MG63 (cell line): Measurements from ENCODE around the gene TRAP1. TPM values are rescaled to one million over a fixed set of nuclear protein-coding genes. Genes with fewer than 3 reads are reported as not detected.
A peak's percentile ranks its signal among the peaks of the same experiment; 100 is the strongest.

ENCODE experiments used
- DNase-seq: peaks from one replicate; pipeline ENCODE4 v3.0.0-alpha.2; 2020
- H3K27me3 ChIP-seq: fragments of 250-450 bp; sonication (Bioruptor Pico); 2 replicates; pipeline ENCODE4 v1.5.1; 2020; ENCODE audit warnings: mild to moderate bottlenecking, moderate library complexity
- H3K36me3 ChIP-seq: fragments of 250-450 bp; sonication (Bioruptor Pico); 2 replicates; pipeline ENCODE4 v1.5.1; 2020; ENCODE audit warnings: mild to moderate bottlenecking, moderate library complexity
- H3K4me3 ChIP-seq: fragments of 250-450 bp; sonication (Bioruptor Pico); 2 replicates; pipeline ENCODE4 v1.5.1; 2020; ENCODE audit warnings: mild to moderate bottlenecking, moderate library complexity
- H3K9me3 ChIP-seq: fragments of 250-450 bp; sonication (Bioruptor Pico); 2 replicates; pipeline ENCODE4 v1.5.1; 2020; ENCODE audit warnings: mild to moderate bottlenecking, moderate library complexity
- total RNA-seq: library from RNA; depleted of rRNA; stranded (reverse); fragments of >200 nt; shearing (Covaris generic); gene quantifications from 2 replicates; pipeline ENCODE4 v1.2.3, GENCODE V29; 2014; ENCODE audit warnings: low replicate concordance; rRNA removed

The TRAP1 gene
- total RNA-seq = 91.1 and 96.3 TPM in 2 replicates

GRCh38 chr16:3717235-3718018 lies at the start of gene TRAP1:
TSS of gene TRAP1 (minus strand) at chr16:3717524. CDS start at chr16:3717508, 16 bp downstream.
- Histone ChIP-seq H3K9me3 (no peaks in the 10 kb centered on the region), H3K27me3 (no peaks in the 10 kb centered on the region), H3K4me3 (peak within 1 kb of the TSS; percentile 98), H3K36me3 (peaks cover 45% of the 10 kb centered on the region)
- DNase-seq = peak; percentile 90

- H3K36me3 ChIP-seq = peaks cover 79% of the 10 kb centered on the region
- H3K4me3 ChIP-seq = no peak overlapping the region
- no peak for DNase-seq
- no peaks in the 10 kb centered on the region for H3K27me3 ChIP-seq
- no peaks in the 10 kb centered on the region for H3K9me3 ChIP-seq
Observed at GRCh38 chr16:3766177-3766576, 48.9 kb upstream of the TRAP1 start.

GRCh38 chr16:3764409-3764808 lies 47.1 kb upstream of the TRAP1 start:
- Histone ChIP-seq H3K27me3 (no peaks in the 10 kb centered on the region), H3K4me3 (no peak overlapping the region), H3K9me3 (no peaks in the 10 kb centered on the region), H3K36me3 (peaks cover 77% of the 10 kb centered on the region)
- no peak for DNase-seq

GRCh38 chr16:3762107-3762750 lies 44.9 kb upstream of the TRAP1 start:
- Histone ChIP-seq H3K9me3 (no peaks in the 10 kb centered on the region), H3K27me3 (no peaks in the 10 kb centered on the region), H3K4me3 (no peak overlapping the region), H3K36me3 (peaks cover 78% of the 10 kb centered on the region)
- no peak for DNase-seq

GRCh38 chr16:3761375-3762106 lies 44.2 kb upstream of the TRAP1 start:
- Histone ChIP-seq H3K4me3 (no peak overlapping the region), H3K36me3 (peaks cover 78% of the 10 kb centered on the region), H3K27me3 (no peaks in the 10 kb centered on the region), H3K9me3 (no peaks in the 10 kb centered on the region)
- no peak for DNase-seq

GRCh38 chr16:3760518-3760917 lies 43.2 kb upstream of the TRAP1 start:
- Histone ChIP-seq H3K9me3 (no peaks in the 10 kb centered on the region), H3K36me3 (peaks cover 79% of the 10 kb centered on the region), H3K27me3 (no peaks in the 10 kb centered on the region), H3K4me3 (no peak overlapping the region)
- DNase-seq = no peak

- peaks cover 86% of the 10 kb centered on the region for H3K36me3 ChIP-seq
- no peak for DNase-seq
Observed at GRCh38 chr16:3759736-3760135, 42.4 kb upstream of the TRAP1 start.

GRCh38 chr16:3756113-3756512 lies 38.8 kb upstream of the TRAP1 start:
- Histone ChIP-seq H3K9me3 (no peaks in the 10 kb centered on the region), H3K36me3 (peaks cover 74% of the 10 kb centered on the region), H3K27me3 (no peaks in the 10 kb centered on the region), H3K4me3 (no peak overlapping the region)
- no peak for DNase-seq

More at GRCh38 chr16:3759736-3760135, 42.4 kb upstream of the TRAP1 start:
- H3K9me3 ChIP-seq = no peaks in the 10 kb centered on the region
- no peaks in the 10 kb centered on the region for H3K27me3 ChIP-seq
- H3K4me3 ChIP-seq = no peak overlapping the region

- Histone ChIP-seq H3K27me3 (no peaks in the 10 kb centered on the region), H3K36me3 (peaks cover 68% of the 10 kb centered on the region), H3K4me3 (no peak overlapping the region), H3K9me3 (no peaks in the 10 kb centered on the region)
- DNase-seq = no peak
Observed at GRCh38 chr16:3755249-3755648, 37.9 kb upstream of the TRAP1 start.

GRCh38 chr16:3754772-3755171 lies 37.4 kb upstream of the TRAP1 start:
- no peak overlapping the region for H3K4me3 ChIP-seq
- H3K9me3 ChIP-seq = no peaks in the 10 kb centered on the region
- DNase-seq = no peak
- H3K36me3 ChIP-seq = peaks cover 67% of the 10 kb centered on the region
- no peaks in the 10 kb centered on the region for H3K27me3 ChIP-seq

GRCh38 chr16:3754081-3754703 lies 36.9 kb upstream of the TRAP1 start:
- Histone ChIP-seq H3K9me3 (no peaks in the 10 kb centered on the region), H3K36me3 (peaks cover 67% of the 10 kb centered on the region)
- no peak for DNase-seq

GRCh38 chr16:3752984-3753383 lies 35.7 kb upstream of the TRAP1 start:
- H3K36me3 ChIP-seq = peaks cover 67% of the 10 kb centered on the region
- DNase-seq = no peak

More at GRCh38 chr16:3754081-3754703, 36.9 kb upstream of the TRAP1 start:
- Histone ChIP-seq H3K27me3 (no peaks in the 10 kb centered on the region), H3K4me3 (no peak overlapping the region)

GRCh38 chr16:3751878-3752277 lies 34.6 kb upstream of the TRAP1 start:
- DNase-seq = no peak
- H3K27me3 ChIP-seq = no peaks in the 10 kb centered on the region
- no peaks in the 10 kb centered on the region for H3K9me3 ChIP-seq
- H3K36me3 ChIP-seq = peaks cover 67% of the 10 kb centered on the region
- H3K4me3 ChIP-seq = no peak overlapping the region

More at GRCh38 chr16:3752984-3753383, 35.7 kb upstream of the TRAP1 start:
- Histone ChIP-seq H3K9me3 (no peaks in the 10 kb centered on the region), H3K27me3 (no peaks in the 10 kb centered on the region), H3K4me3 (no peak overlapping the region)

- no peak for DNase-seq
- Histone ChIP-seq H3K27me3 (no peaks in the 10 kb centered on the region), H3K36me3 (peaks cover 70% of the 10 kb centered on the region), H3K4me3 (no peak overlapping the region), H3K9me3 (no peaks in the 10 kb centered on the region)
Observed at GRCh38 chr16:3748307-3748706, 31.0 kb upstream of the TRAP1 start.

- no peak for DNase-seq
- H3K36me3 ChIP-seq = peaks cover 81% of the 10 kb centered on the region
- no peaks in the 10 kb centered on the region for H3K27me3 ChIP-seq
- H3K9me3 ChIP-seq = no peaks in the 10 kb centered on the region
- H3K4me3 ChIP-seq = no peak overlapping the region
Observed at GRCh38 chr16:3745751-3746355, 28.5 kb upstream of the TRAP1 start.

- peaks cover 89% of the 10 kb centered on the region for H3K36me3 ChIP-seq
- DNase-seq = no peak
- no peaks in the 10 kb centered on the region for H3K9me3 ChIP-seq
- no peak overlapping the region for H3K4me3 ChIP-seq
- no peaks in the 10 kb centered on the region for H3K27me3 ChIP-seq
Observed at GRCh38 chr16:3744018-3744417, 26.7 kb upstream of the TRAP1 start.
